IgD-negative memory B cell (primary cell): ENCODE data around the gene LIAS. TPM values are rescaled to one million over a fixed set of nuclear protein-coding genes. Genes with fewer than 3 reads are reported as not detected.
"Not testable (repeated sequence)": the region's sequence is repeated elsewhere in the genome, so short reads cannot be mapped to it uniquely, and the experiment has no call there.

Source experiments
- H3K27ac Mint-ChIP-seq, 3 donors: one replicate each; pipeline ENCODE4 v1.8.0; 2020 to 2022; ENCODE audit warnings: mild to moderate bottlenecking in 3 of 3, mixed read lengths in 3 of 3, moderate library complexity in 1 of 3
- H3K27me3 Mint-ChIP-seq: one replicate; pipeline ENCODE4 v1.8.0; 2021; ENCODE audit warnings: mixed read lengths
- H3K36me3 Mint-ChIP-seq: one replicate; pipeline ENCODE4 v1.8.0; 2020; ENCODE audit warnings: mild to moderate bottlenecking, mixed read lengths
- H3K4me1 Mint-ChIP-seq, 3 donors: one replicate each; pipeline ENCODE4 v1.8.0; 2020 to 2022; ENCODE audit warnings: mixed read lengths in 3 of 3, mild to moderate bottlenecking in 1 of 3
- H3K4me3 Mint-ChIP-seq, 4 donors: one replicate each; pipeline ENCODE4 v1.8.0; 2020 to 2022; ENCODE audit warnings: mild to moderate bottlenecking in 4 of 4, mixed read lengths in 4 of 4, moderate library complexity in 3 of 4
- H3K9me3 Mint-ChIP-seq, 3 donors: one replicate each; pipeline ENCODE4 v1.8.0; 2020 to 2021; ENCODE audit warnings: mixed read lengths in 3 of 3, mild to moderate bottlenecking in 1 of 3
- polyA plus RNA-seq: library from polyadenylated mRNA; unstranded; fragments of 300-500 nt; fragmentation: Illumina TruSeq; gene quantifications from one replicate; pipeline ENCODE4 v1.2.3, GENCODE V29; 2021

The LIAS gene
- polyA plus RNA-seq, 1 donor from 2014 or later: 11.1 TPM

- Mint-ChIP-seq H3K4me1 (peaks cover 6 to 20% (median 14%) of the 10 kb centered on the region in 3 donors), H3K9me3 (no peaks in the 10 kb centered on the region), H3K27ac (peak overlapping the region; percentile 91 to 96 (median 91)), H3K36me3 (no peaks in the 10 kb centered on the region), H3K4me3 (peak overlapping the region; percentile 86 to 93 (median 92)), H3K27me3 (no peaks in the 10 kb centered on the region)
Measured at GRCh38 chr4:39446842-39447573, 11.8 kb upstream of the LIAS start.

- Mint-ChIP-seq H3K27me3 (no peaks in the 10 kb centered on the region), H3K4me3 (peak overlapping the region in 1 of 4 donors; percentile 1), H3K27ac (peak overlapping the region in 1 of 3 donors; percentile 15), H3K4me1 (peaks cover 9 to 17% (median 14%) of the 10 kb centered on the region in 3 donors), H3K36me3 (peaks cover 2% of the 10 kb centered on the region), H3K9me3 (no peaks in the 10 kb centered on the region)
Measured at GRCh38 chr4:39450618-39451017, 8.2 kb upstream of the LIAS start.

- Mint-ChIP-seq H3K27ac (no peak overlapping the region), H3K36me3 (peaks cover 2% of the 10 kb centered on the region), H3K4me1 (peaks cover 9 to 17% (median 17%) of the 10 kb centered on the region in 3 donors), H3K9me3 (no peaks in the 10 kb centered on the region), H3K4me3 (no peak overlapping the region), H3K27me3 (no peaks in the 10 kb centered on the region)
Measured at GRCh38 chr4:39451423-39452023, 7.3 kb upstream of the LIAS start.

GRCh38 chr4:39452153-39452859 lies 6.5 kb upstream of the LIAS start:
- Mint-ChIP-seq H3K4me3 (peak overlapping the region in 1 of 4 donors; percentile 46), H3K4me1 (peaks cover 16 to 17% (median 16%) of the 10 kb centered on the region in 3 donors), H3K27ac (peak overlapping the region; percentile 21 to 79 (median 72)), H3K27me3 (no peaks in the 10 kb centered on the region), H3K36me3 (peaks cover 2% of the 10 kb centered on the region), H3K9me3 (no peaks in the 10 kb centered on the region)

GRCh38 chr4:39452860-39453587 lies 5.8 kb upstream of the LIAS start:
- Mint-ChIP-seq H3K4me3 (peak overlapping the region in 1 of 4 donors; percentile 46), H3K27me3 (no peaks in the 10 kb centered on the region), H3K4me1 (peaks cover 16 to 17% (median 17%) of the 10 kb centered on the region in 3 donors), H3K9me3 (no peaks in the 10 kb centered on the region), H3K36me3 (peaks cover 2% of the 10 kb centered on the region), H3K27ac (peak overlapping the region; percentile 21 to 79 (median 72))

- Mint-ChIP-seq H3K27ac (peak overlapping the region in 1 of 3 donors; percentile 79), H3K4me3 (no peak overlapping the region), H3K4me1 (peaks cover 15 to 20% (median 17%) of the 10 kb centered on the region in 3 donors), H3K27me3 (no peaks in the 10 kb centered on the region), H3K9me3 (no peaks in the 10 kb centered on the region), H3K36me3 (peaks cover 2% of the 10 kb centered on the region)
Measured at GRCh38 chr4:39453738-39454137, 5.1 kb upstream of the LIAS start.

- H3K4me3 Mint-ChIP-seq: peak overlapping the region in 1 of 4 donors; percentile 23
- H3K36me3 Mint-ChIP-seq: peaks cover 2% of the 10 kb centered on the region
- no peak overlapping the region for H3K27ac Mint-ChIP-seq
Measured at GRCh38 chr4:39455486-39455885, 3.4 kb upstream of the LIAS start.

GRCh38 chr4:39456946-39457763 lies 1.7 kb upstream of the LIAS start:
- no peaks in the 10 kb centered on the region for H3K27me3 Mint-ChIP-seq
- peak overlapping the region; percentile 82 to 99 (median 96) for H3K4me3 Mint-ChIP-seq
- H3K36me3 Mint-ChIP-seq: peaks cover 4% of the 10 kb centered on the region
- H3K4me1 Mint-ChIP-seq: peaks cover 23% of the 10 kb centered on the region in 3 donors
- H3K27ac Mint-ChIP-seq: peak overlapping the region; percentile 85 to 99 (median 98)
- H3K9me3 Mint-ChIP-seq: no peaks in the 10 kb centered on the region

More at GRCh38 chr4:39455486-39455885, 3.4 kb upstream of the LIAS start:
- Mint-ChIP-seq H3K9me3 (no peaks in the 10 kb centered on the region), H3K27me3 (no peaks in the 10 kb centered on the region), H3K4me1 (peaks cover 17 to 23% (median 21%) of the 10 kb centered on the region in 3 donors)

GRCh38 chr4:39458161-39458504 lies 723 bp upstream of the LIAS start:
- peak overlapping the region; percentile 85 to 99 (median 98) for H3K27ac Mint-ChIP-seq
- H3K9me3 Mint-ChIP-seq, H3K36me3 Mint-ChIP-seq, H3K27me3 Mint-ChIP-seq: not testable (repeated sequence)
- peaks cover 23% of the 10 kb centered on the region in 3 donors for H3K4me1 Mint-ChIP-seq
- H3K4me3 Mint-ChIP-seq: peak overlapping the region; percentile 82 to 99 (median 96)

GRCh38 chr4:39464886-39465501 lies 6.1 kb downstream of the LIAS start:
- Mint-ChIP-seq H3K27me3 (no peaks in the 10 kb centered on the region), H3K4me3 (peak overlapping the region in 1 of 4 donors; percentile 45), H3K36me3 (peaks cover 2% of the 10 kb centered on the region)

GRCh38 chr4:39466747-39467146 lies 7.9 kb downstream of the LIAS start:
- H3K27me3 Mint-ChIP-seq: no peaks in the 10 kb centered on the region
- no peak overlapping the region for H3K4me3 Mint-ChIP-seq
- H3K4me1 Mint-ChIP-seq: peaks cover 6 to 8% (median 7%) of the 10 kb centered on the region in 3 donors
- H3K27ac Mint-ChIP-seq: no peak overlapping the region
- peaks cover under 1% of the 10 kb centered on the region for H3K36me3 Mint-ChIP-seq
- H3K9me3 Mint-ChIP-seq: no peaks in the 10 kb centered on the region

More at GRCh38 chr4:39464886-39465501, 6.1 kb downstream of the LIAS start:
- Mint-ChIP-seq H3K27ac (peak overlapping the region in 1 of 3 donors; percentile 25), H3K9me3 (no peaks in the 10 kb centered on the region), H3K4me1 (peaks cover 7 to 14% (median 9%) of the 10 kb centered on the region in 3 donors)

- peaks cover 6 to 8% (median 7%) of the 10 kb centered on the region in 3 donors for H3K4me1 Mint-ChIP-seq
- H3K4me3 Mint-ChIP-seq: no peak overlapping the region
- H3K27ac Mint-ChIP-seq: no peak overlapping the region
- H3K36me3 Mint-ChIP-seq: peaks cover 1% of the 10 kb centered on the region
- H3K9me3 Mint-ChIP-seq: no peaks in the 10 kb centered on the region
- no peaks in the 10 kb centered on the region for H3K27me3 Mint-ChIP-seq
Measured at GRCh38 chr4:39467464-39467863, 8.6 kb downstream of the LIAS start.

GRCh38 chr4:39469429-39470077 lies 10.7 kb downstream of the LIAS start:
- Mint-ChIP-seq H3K36me3 (peaks cover 1% of the 10 kb centered on the region), H3K27me3 (no peaks in the 10 kb centered on the region), H3K4me3 (peak overlapping the region in 3 of 4 donors; percentile 57 to 80 (median 79)), H3K27ac (peak overlapping the region; percentile 49 to 89 (median 51)), H3K4me1 (peaks cover 6 to 8% (median 7%) of the 10 kb centered on the region in 3 donors), H3K9me3 (no peaks in the 10 kb centered on the region)
